HepG2 (cell line): ENCODE data around the gene MMP8. TPM values are rescaled to one million over a fixed set of nuclear protein-coding genes. Genes with fewer than 3 reads are reported as not detected.

Experiments
- ATAC-seq: fragments of 200-7000 bp; cut with Tn5 transposase; 3 replicates; pipeline ENCODE4 v1.9.1; 2020; ENCODE audit warnings: mild to moderate bottlenecking, moderate library complexity
- BruUV-seq: library from RNA; stranded (reverse); fragments of 400-500 nt; replicated peaks from 2 replicates; lab custom pipeline; 2021; lab: Mats Ljungman, UMichigan
- CTCF ChIA-PET: fragments of 300-600 bp; formaldehyde crosslinking; extraction: SDS; loops from one replicate; lab custom pipeline; 2021; ENCODE audit warnings: low total read pairs, inconsistent platforms, low intra/inter-chr PET ratio; lab: Yijun Ruan, JAX
- POLR2A ChIA-PET: fragments of 350-600 bp; sonication (Branson Sonifier 250); formaldehyde crosslinking; loops from one replicate; lab custom pipeline; 2020; ENCODE audit warnings: antibody characterized with exemption, inconsistent platforms; lab: Yijun Ruan, JAX
- DNase-seq: peaks from one replicate; pipeline ENCODE4 v3.0.0-alpha.2; 2015; ENCODE audit warnings: low spot score
- FAIRE-seq: peaks from 3 replicates; lab custom pipeline; 2011; peaks lifted over from hg19 to GRCh38; lab: Jason Lieb, UNC
- H2AFZ ChIP-seq: one replicate; pipeline ENCODE4 v1.6.1; 2011; ENCODE audit warnings: low read length, inconsistent platforms
- H3K27ac ChIP-seq: fragments of 300-600 bp; 3 replicates; pipeline ENCODE4 v1.8.0; 2011; ENCODE audit warnings: mixed run types, mild to moderate bottlenecking, mixed read lengths, low read length, inconsistent platforms; ENCODE audit not compliant: insufficient read depth; ENCODE audit errors: extremely low read length
- H3K27me3 ChIP-seq, 2 experiments: fragments of 200-600 bp in 1 of 2; 2 replicates in 1 of 2; 3 replicates in 1 of 2; pipeline versions ENCODE4 v1.6.0 to v1.8.0; 2011; ENCODE audit warnings: low read length in 2 of 2, mild to moderate bottlenecking in 2 of 2, moderate library complexity in 2 of 2, inconsistent platforms in 1 of 2; ENCODE audit not compliant: insufficient read depth in 2 of 2, control insufficient read depth in 1 of 2
- H3K36me3 ChIP-seq, 2 experiments: fragments of 200-600 bp in 1 of 2; replicated peaks in 1 of 2; 2 replicates in 1 of 2; 3 replicates in 1 of 2; pipeline versions ENCODE4 v1.5.1 to v1.8.0; 2011; ENCODE audit warnings: low read length in 2 of 2, inconsistent platforms in 1 of 2; ENCODE audit not compliant: insufficient read depth in 2 of 2, control insufficient read depth in 1 of 2
- H3K4me1 ChIP-seq: 2 replicates; pipeline ENCODE4 v1.5.1; 2012; ENCODE audit warnings: low read length, inconsistent platforms; ENCODE audit not compliant: insufficient read depth
- H3K4me2 ChIP-seq: 2 replicates; pipeline ENCODE4 v1.6.0; 2011; ENCODE audit warnings: low read depth, low read length, inconsistent platforms
- H3K4me3 ChIP-seq, 3 experiments: fragments of 200-600 bp in 1 of 3; sonication (generic), shearing (Covaris generic) in 1 of 3; replicated peaks in 1 of 3; 2 replicates each; pipeline ENCODE4 v1.5.1; 2011 to 2016; ENCODE audit warnings: low read length in 3 of 3, inconsistent platforms in 2 of 3, low read depth in 2 of 3, mild to moderate bottlenecking in 2 of 3, control low read depth in 1 of 3, mixed read lengths in 1 of 3; ENCODE audit not compliant: insufficient read depth in 1 of 3
- H3K79me2 ChIP-seq: one replicate; pipeline ENCODE4 v1.6.1; 2011; ENCODE audit warnings: low read length, inconsistent platforms; ENCODE audit not compliant: insufficient read depth
- H3K9ac ChIP-seq: 2 replicates; pipeline ENCODE4 v1.6.0; 2011; ENCODE audit warnings: mild to moderate bottlenecking, low read depth, low read length, inconsistent platforms; ENCODE audit not compliant: insufficient read depth
- H3K9me3 ChIP-seq: 2 replicates; pipeline ENCODE4 v1.5.1; 2012; ENCODE audit warnings: mild to moderate bottlenecking, low read length
- H4K20me1 ChIP-seq: 2 replicates; pipeline ENCODE4 v1.6.0; 2011; ENCODE audit warnings: inconsistent platforms, mild to moderate bottlenecking, low read length, moderate library complexity; ENCODE audit not compliant: insufficient read depth
- CC2D1A ChIP-seq: sonication (generic); formaldehyde crosslinking; IDR thresholded peaks from 2 replicates; pipeline ENCODE4 v1.8.1; 2023; ENCODE audit warnings: mild to moderate bottlenecking, missing genetic modification reagents
- ELF4 ChIP-seq: sonication (generic); formaldehyde crosslinking; IDR thresholded peaks from 2 replicates; pipeline ENCODE4 v1.5.0; 2020; ENCODE audit warnings: missing genetic modification reagents, mild to moderate bottlenecking, moderate library complexity, borderline replicate concordance
- GPN1 ChIP-seq: sonication (generic); formaldehyde crosslinking; IDR thresholded peaks from 2 replicates; pipeline ENCODE4 v1.5.1; 2020; ENCODE audit warnings: missing genetic modification reagents, borderline replicate concordance
- HNRNPUL1 ChIP-seq: fragments of 200-400 bp; formaldehyde crosslinking; IDR thresholded peaks from 2 replicates; pipeline ENCODE4 v1.6.1; 2017; ENCODE audit warnings: low read depth, mild to moderate bottlenecking, low read length, moderate library complexity
- MED1 ChIP-seq: sonication (generic); formaldehyde crosslinking; IDR thresholded peaks from 2 replicates; pipeline ENCODE4 v1.4.0; 2020; ENCODE audit warnings: missing genetic modification reagents
- NR2F1 ChIP-seq, 2 experiments: fragments of 450-650 bp in 1 of 2; formaldehyde crosslinking in 1 of 2; IDR thresholded peaks; 2 replicates each; pipeline versions ENCODE4 v1.5.0 to v1.6.1; 2016 to 2020; ENCODE audit warnings: mild to moderate bottlenecking in 1 of 2, missing compliant biosample characterization in 1 of 2, missing genetic modification reagents in 1 of 2, moderate library complexity in 1 of 2
- ZNF777 ChIP-seq: sonication (generic); formaldehyde crosslinking; IDR thresholded peaks from 2 replicates; pipeline ENCODE4 v1.4.0; 2020; ENCODE audit warnings: missing genetic modification reagents
- ZNF879 ChIP-seq: sonication (generic); formaldehyde crosslinking; IDR thresholded peaks from 2 replicates; pipeline ENCODE4 v1.8.1; 2023; ENCODE audit warnings: missing genetic modification reagents
- WGBS: methylation state at CpG from one replicate; pipeline ENCODE4 v1.1.6; 2017; ENCODE audit warnings: low lambda C conversion rate; 5-methylcytosine and 5-hydroxymethylcytosine counted together
- in situ Hi-C: cut with HindIII; loops from 2 replicates; pipeline ENCODE4 v1.10.0; 2017; ENCODE audit warnings: low pct_unique_long_range_greater_than_20kb; ENCODE audit not compliant: extremely low pct_ligation_motif_present
- intact Hi-C: fragments of 100-400 bp; cut with micrococcal nuclease; formaldehyde crosslinking; loops from one replicate; pipeline ENCODE4 v1.10.0; 2022; ENCODE audit not compliant: unreplicated experiment
- polyA plus RNA-seq, 8 experiments: library from polyadenylated mRNA; depleted of rRNA in 3 of 8; stranded (reverse) in 7 of 8; unstranded in 1 of 8; fragments of >200 nt; fragmentation: Illumina TruSeq in 4 of 8; extraction: Trizol in 4 of 8; gene quantifications; 2 replicates each; pipeline versions ENCODE4 v1.2.1 to v1.2.3, GENCODE V29; 2011 to 2016; ENCODE audit warnings: low read depth in 4 of 8, missing spikeins in 1 of 8, mixed read lengths in 1 of 8; ENCODE audit not compliant: insufficient read depth in 1 of 8
- total RNA-seq, 5 experiments: library from RNA; depleted of rRNA; stranded (reverse); fragments of >200 nt; fragmentation: Illumina TruSeq; extraction: Trizol; gene quantifications; 2 replicates each; pipeline ENCODE4 v1.2.3, GENCODE V29; 2016; ENCODE audit warnings: low read depth in 1 of 5
- TF ChIP-seq, protein P1 (sequence below): sonication (generic); formaldehyde crosslinking; IDR thresholded peaks from 2 replicates; pipeline ENCODE4 v1.4.0; 2020; ENCODE audit warnings: missing genetic modification reagents, borderline replicate concordance
- TF ChIP-seq, protein P2 (sequence below): sonication (generic); formaldehyde crosslinking; IDR thresholded peaks from 2 replicates; pipeline ENCODE4 v1.4.0; 2020; ENCODE audit warnings: missing genetic modification reagents, low read depth, mild to moderate bottlenecking, borderline replicate concordance

Gene MMP8
- total and polyA plus RNA-seq, 2 of the 13 experiments (the other 11 are each of a cell fraction or from before 2014, with no cell fraction given) = not detected

DNA sequence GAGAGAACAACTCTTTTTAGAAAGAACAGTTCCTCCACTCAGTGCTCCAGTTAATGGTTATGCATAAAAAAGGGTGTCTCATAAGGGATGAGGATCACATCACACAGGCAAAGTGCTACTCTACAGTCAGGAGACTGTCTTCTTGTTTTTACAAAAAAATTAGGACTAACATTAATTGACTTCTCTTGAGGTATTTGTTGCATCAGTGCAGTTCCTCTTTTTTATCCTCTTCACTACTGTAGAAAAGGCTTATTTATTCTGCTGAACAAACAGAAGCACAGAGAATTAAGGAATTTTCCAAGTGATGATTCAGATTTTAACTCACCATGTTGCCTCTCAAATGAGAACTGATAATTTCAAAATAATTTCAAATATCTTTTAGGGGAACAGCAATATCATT, 1.9 kb downstream of the MMP8 start:
- CTCF ChIA-PET = no interaction called here
- Histone ChIP-seq H3K79me2 (no peaks in the 10 kb centered on the region), H4K20me1 (no peaks in the 10 kb centered on the region), H2AFZ (no peak overlapping the region), H3K27me3 (no peaks in the 10 kb centered on the region), H3K4me3 (no peak overlapping the region), H3K9me3 (no peaks in the 10 kb centered on the region), H3K36me3 (no peaks in the 10 kb centered on the region), H3K4me2 (no peak overlapping the region), H3K9ac (no peak overlapping the region), H3K27ac (no peak overlapping the region), H3K4me1 (no peaks in the 10 kb centered on the region)
- FAIRE-seq (no peak), DNase-seq (no peak), ATAC-seq (no peak)
- intact Hi-C loops (no loop called here), in situ Hi-C loops (no loop called here)
- BruUV-seq = no TSS peak
- POLR2A ChIA-PET = no interaction called here
- no peak for TF ChIP-seq ELF4 (CRISPR knock-in tag)
- TF ChIP-seq, protein P1, sequence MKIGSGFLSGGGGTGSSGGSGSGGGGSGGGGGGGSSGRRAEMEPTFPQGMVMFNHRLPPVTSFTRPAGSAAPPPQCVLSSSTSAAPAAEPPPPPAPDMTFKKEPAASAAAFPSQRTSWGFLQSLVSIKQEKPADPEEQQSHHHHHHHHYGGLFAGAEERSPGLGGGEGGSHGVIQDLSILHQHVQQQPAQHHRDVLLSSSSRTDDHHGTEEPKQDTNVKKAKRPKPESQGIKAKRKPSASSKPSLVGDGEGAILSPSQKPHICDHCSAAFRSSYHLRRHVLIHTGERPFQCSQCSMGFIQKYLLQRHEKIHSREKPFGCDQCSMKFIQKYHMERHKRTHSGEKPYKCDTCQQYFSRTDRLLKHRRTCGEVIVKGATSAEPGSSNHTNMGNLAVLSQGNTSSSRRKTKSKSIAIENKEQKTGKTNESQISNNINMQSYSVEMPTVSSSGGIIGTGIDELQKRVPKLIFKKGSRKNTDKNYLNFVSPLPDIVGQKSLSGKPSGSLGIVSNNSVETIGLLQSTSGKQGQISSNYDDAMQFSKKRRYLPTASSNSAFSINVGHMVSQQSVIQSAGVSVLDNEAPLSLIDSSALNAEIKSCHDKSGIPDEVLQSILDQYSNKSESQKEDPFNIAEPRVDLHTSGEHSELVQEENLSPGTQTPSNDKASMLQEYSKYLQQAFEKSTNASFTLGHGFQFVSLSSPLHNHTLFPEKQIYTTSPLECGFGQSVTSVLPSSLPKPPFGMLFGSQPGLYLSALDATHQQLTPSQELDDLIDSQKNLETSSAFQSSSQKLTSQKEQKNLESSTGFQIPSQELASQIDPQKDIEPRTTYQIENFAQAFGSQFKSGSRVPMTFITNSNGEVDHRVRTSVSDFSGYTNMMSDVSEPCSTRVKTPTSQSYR (CRISPR knock-in tag) = no peak

DNA sequence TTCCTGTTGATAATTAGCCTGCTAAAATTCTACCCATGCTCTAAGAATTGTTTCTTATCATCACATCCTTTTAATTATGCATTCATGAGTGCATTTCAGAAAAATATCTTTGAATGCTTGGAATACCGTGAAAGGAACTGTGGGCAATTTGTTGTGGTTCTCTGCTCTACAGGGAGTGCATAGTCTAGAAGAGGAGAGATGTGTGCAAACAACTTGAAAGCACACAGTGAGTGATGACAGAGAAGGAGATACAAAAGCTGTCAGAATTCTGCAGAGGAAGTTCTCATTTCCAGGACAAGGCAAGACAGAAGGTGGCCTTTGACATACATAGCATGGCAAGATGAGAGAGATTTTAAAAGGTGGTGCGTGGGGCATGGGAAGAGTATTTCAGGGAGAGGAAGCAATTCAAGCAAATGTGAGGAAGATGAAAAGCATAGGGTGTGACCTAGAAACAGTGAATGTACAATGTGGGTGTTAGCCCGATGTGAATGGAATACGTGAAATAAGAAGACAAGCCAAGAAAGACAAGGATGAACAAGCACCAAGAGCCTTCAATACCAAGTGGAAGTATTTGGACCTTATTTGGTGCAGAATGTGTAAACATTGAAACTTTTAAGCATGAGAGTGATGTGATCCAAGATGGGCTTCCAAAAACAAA, 5.0 kb downstream of the MMP8 start:
- FAIRE-seq (no peak), ATAC-seq (no peak), DNase-seq (no peak)
- H3K79me2 ChIP-seq = no peaks in the 10 kb centered on the region
- no peaks in the 10 kb centered on the region for H4K20me1 ChIP-seq
- no peak overlapping the region for H3K27ac ChIP-seq
- no peaks in the 10 kb centered on the region for H3K27me3 ChIP-seq
- H2AFZ ChIP-seq = no peak overlapping the region
- WGBS = 27% methylated on average over 4 of the region's 4 CpGs
- TF ChIP-seq, protein P2, sequence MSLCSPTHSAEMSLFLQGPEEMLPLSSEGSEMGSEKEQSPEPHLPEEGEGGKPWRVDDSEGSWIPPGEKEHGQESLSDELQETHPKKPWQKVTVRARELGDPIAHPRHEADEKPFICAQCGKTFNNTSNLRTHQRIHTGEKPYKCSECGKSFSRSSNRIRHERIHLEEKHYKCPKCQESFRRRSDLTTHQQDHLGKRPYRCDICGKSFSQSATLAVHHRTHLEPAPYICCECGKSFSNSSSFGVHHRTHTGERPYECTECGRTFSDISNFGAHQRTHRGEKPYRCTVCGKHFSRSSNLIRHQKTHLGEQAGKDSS (CRISPR knock-in tag) = no peak
- TF ChIP-seq ZNF879 (CRISPR knock-in tag) = no peak
- no peak for TF ChIP-seq HNRNPUL1
- TF ChIP-seq CC2D1A (CRISPR knock-in tag) = no peak
- TF ChIP-seq GPN1 (CRISPR knock-in tag) = no peak
- no peak for TF ChIP-seq MED1
- TF ChIP-seq ZNF777 (CRISPR knock-in tag) = no peak
- no peak for TF ChIP-seq NR2F1 (CRISPR knock-in tag; IDR thresholded peaks at IDR 0.05)
- no peak overlapping the region for H3K4me3 ChIP-seq
- H3K36me3 ChIP-seq = no peaks in the 10 kb centered on the region
- no TSS peak for BruUV-seq
- CTCF ChIA-PET = no interaction called here
- H3K4me1 ChIP-seq = no peaks in the 10 kb centered on the region
- H3K9ac ChIP-seq = no peak overlapping the region
- POLR2A ChIA-PET = no interaction called here
- H3K9me3 ChIP-seq = no peaks in the 10 kb centered on the region
- no peak overlapping the region for H3K4me2 ChIP-seq
- in situ Hi-C loops = no loop called here
- intact Hi-C loops = no loop called here
